GM12878 (cell line): ENCODE measurements around the gene DUOX2. TPM values are rescaled to one million over a fixed set of nuclear protein-coding genes. Genes with fewer than 3 reads are reported as not detected.

Experiments
- ATAC-seq: fragments of 200-7000 bp; cut with Tn5 transposase; 3 replicates; pipeline ENCODE4 v1.9.1; 2020; ENCODE audit warnings: mild to moderate bottlenecking, moderate library complexity
- BruUV-seq: library from RNA; stranded (reverse); fragments of 400-500 nt; replicated peaks from 2 replicates; lab custom pipeline; 2021; lab: Mats Ljungman, UMichigan
- CTCF ChIA-PET: fragments of 300-600 bp; sonication (Branson Sonifier 250); formaldehyde crosslinking; extraction: SDS; loops from one replicate; lab custom pipeline; 2021; ENCODE audit warnings: inconsistent platforms; lab: Yijun Ruan, JAX
- POLR2A ChIA-PET: fragments of 350-600 bp; formaldehyde crosslinking; extraction: SDS; loops from one replicate; lab custom pipeline; 2021; ENCODE audit warnings: inconsistent platforms; lab: Charles Lee
- RAD21 ChIA-PET: fragments of 300-600 bp; sonication (Branson Sonifier 250); formaldehyde crosslinking; loops from one replicate; lab custom pipeline; 2023; ENCODE audit warnings: antibody characterized with exemption; ENCODE audit not compliant: unreplicated experiment; lab: Charles Lee
- SMC1A ChIA-PET: fragments of 300-600 bp; sonication (Branson Sonifier 250); formaldehyde crosslinking; loops from one replicate; lab custom pipeline; 2023; ENCODE audit not compliant: unreplicated experiment, uncharacterized antibody; lab: Charles Lee
- DNase-seq: peaks from one replicate; pipeline ENCODE4 v3.0.0-alpha.2; 2011; ENCODE audit warnings: low read depth, low spot score
- FAIRE-seq: peaks from 3 replicates; lab custom pipeline; 2011; peaks lifted over from hg19 to GRCh38; lab: Jason Lieb, UNC
- H2AFZ ChIP-seq: 2 replicates; pipeline ENCODE4 v1.6.0; 2011; ENCODE audit warnings: low read depth, low read length, control low read depth; ENCODE audit not compliant: control insufficient read depth
- H3K27ac ChIP-seq: 2 replicates; pipeline ENCODE4 v1.5.1; 2011; ENCODE audit warnings: control low read depth; ENCODE audit not compliant: control insufficient read depth, insufficient read depth
- H3K27me3 ChIP-seq, 2 experiments: replicated peaks in 1 of 2; 2 replicates each; pipeline versions ENCODE4 v1.6.0 to v1.6.1; 2011; ENCODE audit warnings: low read length in 1 of 2; ENCODE audit not compliant: control insufficient read depth in 2 of 2, insufficient read depth in 2 of 2
- H3K36me3 ChIP-seq, 2 experiments: 2 replicates each; pipeline ENCODE4 v1.5.1; 2011; ENCODE audit warnings: low read length in 1 of 2; ENCODE audit not compliant: control insufficient read depth in 2 of 2, insufficient read depth in 2 of 2
- H3K4me1 ChIP-seq: 2 replicates; pipeline ENCODE4 v1.6.1; 2011; ENCODE audit warnings: mild to moderate bottlenecking, low read length, moderate library complexity, mixed read lengths; ENCODE audit not compliant: control insufficient read depth, insufficient read depth
- H3K4me2 ChIP-seq: 2 replicates; pipeline ENCODE4 v1.6.0; 2011; ENCODE audit warnings: control low read depth; ENCODE audit not compliant: control insufficient read depth, insufficient read depth
- H3K4me3 ChIP-seq: fragments of 200-600 bp; sonication (generic); 2 replicates; pipeline ENCODE4 v1.5.1; 2016
- H3K79me2 ChIP-seq: 2 replicates; pipeline ENCODE4 v1.6.0; 2011; ENCODE audit warnings: low read length; ENCODE audit not compliant: control insufficient read depth, insufficient read depth
- H3K9ac ChIP-seq: 2 replicates; pipeline ENCODE4 v1.8.0; 2011; ENCODE audit warnings: low read length, control low read depth, mixed read lengths; ENCODE audit not compliant: control insufficient read depth, insufficient read depth
- H3K9me3 ChIP-seq: replicated peaks from 3 replicates; pipeline ENCODE4 v1.5.1; 2011; ENCODE audit warnings: mild to moderate bottlenecking, low read length; ENCODE audit not compliant: control insufficient read depth, insufficient read depth
- H4K20me1 ChIP-seq: 2 replicates; pipeline ENCODE4 v1.6.0; 2011; ENCODE audit not compliant: control insufficient read depth, insufficient read depth
- CBX5 ChIP-seq: sonication (generic); IDR thresholded peaks from 2 replicates; pipeline ENCODE4 v1.6.1; 2016; ENCODE audit warnings: low read depth, moderate library complexity, mild to moderate bottlenecking, inconsistent platforms
- CHD4 ChIP-seq: fragments of 200-600 bp; sonication (generic); IDR thresholded peaks from 2 replicates; pipeline ENCODE4 v1.6.1; 2016; ENCODE audit warnings: mild to moderate bottlenecking
- DPF2 ChIP-seq: fragments of 450-650 bp; IDR thresholded peaks from 2 replicates; pipeline ENCODE4 v1.6.1; 2017; ENCODE audit warnings: mild to moderate bottlenecking
- FOXM1 ChIP-seq: IDR thresholded peaks from 2 replicates; pipeline ENCODE4 v1.6.1; 2012; ENCODE audit warnings: low read depth, mild to moderate bottlenecking, inconsistent platforms, low read length, moderate library complexity
- MTA2 ChIP-seq: fragments of 450-650 bp; IDR thresholded peaks from 2 replicates; pipeline ENCODE4 v1.6.1; 2016; ENCODE audit warnings: low read depth, mild to moderate bottlenecking, moderate library complexity
- MYC ChIP-seq: IDR thresholded peaks from 2 replicates; pipeline ENCODE4 v1.6.1; 2011; ENCODE audit warnings: mild to moderate bottlenecking, low read length, moderate library complexity, inconsistent platforms; ENCODE audit not compliant: insufficient read depth, insufficient replicate concordance, insufficient read length, severe bottlenecking
- PAX5 ChIP-seq: IDR thresholded peaks from 2 replicates; pipeline ENCODE4 v1.6.1; 2011; ENCODE audit warnings: low read depth, low read length, borderline replicate concordance
- POLR2AphosphoS2 ChIP-seq: IDR thresholded peaks from 2 replicates; pipeline ENCODE4 v1.6.1; 2011; ENCODE audit warnings: low read depth, mild to moderate bottlenecking, low read length, improper control_type of control experiment, moderate library complexity
- RAD21 ChIP-seq: IDR thresholded peaks from 2 replicates; pipeline ENCODE4 v1.6.1; 2011; ENCODE audit warnings: mild to moderate bottlenecking, low read depth, low read length, moderate library complexity; ENCODE audit not compliant: insufficient read depth
- RBBP5 ChIP-seq: fragments of 200-600 bp; sonication (generic); conservative IDR thresholded peaks from 2 replicates; pipeline ENCODE4 v1.6.1; 2016
- SMAD5 ChIP-seq: IDR thresholded peaks from 2 replicates; pipeline ENCODE4 v1.6.1; 2016; ENCODE audit warnings: antibody characterized with exemption, low read depth
- SP1 ChIP-seq: IDR thresholded peaks from one replicate; pipeline ENCODE4 v1.6.1; 2011; ENCODE audit warnings: low read depth, low read length
- ZBED1 ChIP-seq: IDR thresholded peaks from 2 replicates; pipeline ENCODE4 v1.6.1; 2016; ENCODE audit warnings: borderline replicate concordance
- ZSCAN29 ChIP-seq: fragments of 450-650 bp; IDR thresholded peaks from 2 replicates; pipeline ENCODE4 v1.6.1; 2017; ENCODE audit warnings: mild to moderate bottlenecking, moderate library complexity
- WGBS: methylation state at CpG from one replicate; pipeline ENCODE4 v1.1.6; 2016; ENCODE audit warnings: low lambda C conversion rate; ENCODE audit not compliant: insufficient replicate concordance, insufficient coverage; ENCODE audit errors: missing lambda C conversion rate; 5-methylcytosine and 5-hydroxymethylcytosine counted together
- in situ Hi-C: fragments of 300-500 bp; cut with MboI; formaldehyde crosslinking; loops from 9 replicates; pipeline ENCODE4 v1.14.3; 2018; ENCODE audit warnings: mixed read lengths
- intact Hi-C: fragments of 100-400 bp; cut with micrococcal nuclease; formaldehyde crosslinking; loops from one replicate; pipeline ENCODE4 v1.14.2; 2022; ENCODE audit not compliant: unreplicated experiment
- polyA plus RNA-seq, 11 experiments: library from polyadenylated mRNA; depleted of rRNA in 4 of 11; unstranded in 6 of 11; stranded (reverse) in 5 of 11; fragments of >200 nt; fragmentation: Nextera tagmentation in 4 of 11; fragmentation: Illumina TruSeq in 1 of 11; extraction: Ambion mirVana in 4 of 11; extraction: Trizol in 1 of 11; gene quantifications; 1 replicate in 1 of 11; 2 replicates in 10 of 11; pipeline versions ENCODE4 v1.2.1 to v1.2.3, GENCODE V29; 2011 to 2016; ENCODE audit warnings: inconsistent platforms in 2 of 11, missing spikeins in 2 of 11, low read depth in 1 of 11
- total RNA-seq, 4 experiments: library from RNA; depleted of rRNA in 3 of 4; stranded (reverse); fragments of >200 nt in 3 of 4; fragmentation: Illumina TruSeq in 1 of 4; extraction: Trizol in 1 of 4; gene quantifications; 2 replicates each; pipeline versions ENCODE4 v1.2.1 to v1.2.3, GENCODE V29; 2013 to 2021

The DUOX2 gene
- total and polyA plus RNA-seq, 10 of the 15 experiments (the other 5 are each of a cell fraction or from before 2014, with no cell fraction given) = 0.05 TPM; not detected in 9

- Histone ChIP-seq H3K4me1 (no peaks in the 10 kb centered on the region), H3K4me2 (no peak overlapping the region), H3K79me2 (no peaks in the 10 kb centered on the region)
- SMC1A ChIA-PET = no interaction called here
- intact Hi-C loops = no loop called here
- TF ChIP-seq CHD4 (no peak), ZBED1 (no peak), CBX5 (no peak), RAD21 (no peak), RBBP5 (no peak), ZSCAN29 (no peak), FOXM1 (no peak), MTA2 (no peak), SP1 (no peak), MYC (no peak), SMAD5 (no peak), DPF2 (no peak), PAX5 (no peak), POLR2AphosphoS2 (no peak)
- TF ChIP-seq, all 136 proteins: peak for 0
- FAIRE-seq = no peak
- H3K27me3 ChIP-seq = no peaks in the 10 kb centered on the region; a peak in 2 of 4 replicates
- no peaks in the 10 kb centered on the region for H3K36me3 ChIP-seq
- ChIA-PET POLR2A (interaction anchor here (0.6 kb wide), 1 partner anchor 217 kb away, joined by 3 read pairs; no protein-coding TSS in a partner anchor), RAD21 (no interaction called here), CTCF (interaction anchor here (1.0 to 1.1 kb wide), 2 partner anchors 24 to 64 kb away, joined by 3 to 4 read pairs; no protein-coding TSS in a partner anchor)
- no peaks in the 10 kb centered on the region for H4K20me1 ChIP-seq
- in situ Hi-C loops = no loop called here
- BruUV-seq = no TSS peak
- H3K4me3 ChIP-seq = no peak overlapping the region
- no peak overlapping the region for H2AFZ ChIP-seq
- WGBS = 95% methylated on average over 7 of the region's 7 CpGs
- no peak for DNase-seq
- no peak overlapping the region for H3K9ac ChIP-seq
- no peaks in the 10 kb centered on the region for H3K9me3 ChIP-seq
- H3K27ac ChIP-seq = no peak overlapping the region
- ATAC-seq = no peak
Measured at GRCh38 chr15:45097466-45097865, 16.5 kb downstream of the DUOX2 start.
